ENCODE data around the gene MAEA.

GRCh38 chr4:1371176-1372165 lies 81.8 kb downstream of the MAEA start:
- no peak for TF ChIP-seq JUN (IDR thresholded peaks at IDR 0.05; ENCODE audit: low read depth, low read length)
- no peak for TF ChIP-seq CTCF (IDR thresholded peaks at IDR 0.05; ENCODE audit: control extremely low read depth in 1 of 3, insufficient read depth in 1 of 3, low read depth in 1 of 3, low read length in 3 of 3)
- no peak for TF ChIP-seq FOSL1 (IDR thresholded peaks at IDR 0.05; ENCODE audit: insufficient read depth, low read depth, low read length)
- no peak for TF ChIP-seq EZH2 (IDR thresholded peaks at IDR 0.05; ENCODE audit: low read depth, low read length, severe bottlenecking)
- no peak for TF ChIP-seq RAD21 (IDR thresholded peaks at IDR 0.05 in 1 of 2, conservative IDR thresholded peaks at IDR 0.05 in 1 of 2; ENCODE audit: low read depth in 2 of 2, low read length in 2 of 2)
- TF ChIP-seq GTF2F1 (IDR thresholded peaks at IDR 0.05; ENCODE audit: borderline replicate concordance, low read depth, low read length), result no peak
- no peak for TF ChIP-seq HDAC2 (IDR thresholded peaks at IDR 0.05; ENCODE audit: borderline replicate concordance in 1 of 2, low read depth in 2 of 2, low read length in 2 of 2)
- no peak for TF ChIP-seq PHF8 (conservative IDR thresholded peaks at IDR 0.05; ENCODE audit: low read depth, low read length)
- TF ChIP-seq ATF3 (IDR thresholded peaks at IDR 0.05; ENCODE audit: insufficient read depth, low read depth, low read length), result no peak
- no peak for TF ChIP-seq RXRA (IDR thresholded peaks at IDR 0.05; ENCODE audit: insufficient read depth, low read depth, low read length)
- TF ChIP-seq NANOG (IDR thresholded peaks at IDR 0.05; ENCODE audit: insufficient read depth, low read depth, low read length, poor library complexity, severe bottlenecking), result no peak

All from H1 (cell line).